ENCODE results near the gene ANKRD33B. TPM values are rescaled to one million over a fixed set of nuclear protein-coding genes. Genes with fewer than 3 reads are reported as not detected.

ANKRD33B gene
- total and polyA plus RNA-seq, 2 of the 8 experiments (the other 6 are each of a cell fraction or from before 2014, with no cell fraction given), result 6.9 to 20.6 TPM

GRCh38 chr5:10600626-10601245 is 36.9 kb downstream of the ANKRD33B start:
- H3K23me2 ChIP-seq (ENCODE audit: low read depth, low read length), result no peaks in the 10 kb centered on the region
- TF ChIP-seq BACH1 (IDR thresholded peaks at IDR 0.05; ENCODE audit: low read length) (no peak), SUZ12 (IDR thresholded peaks at IDR 0.05; ENCODE audit: low read length) (no peak), FOSL1 (IDR thresholded peaks at IDR 0.05; ENCODE audit: insufficient read depth, low read depth, low read length) (no peak), E2F6 (IDR thresholded peaks at IDR 0.05) (no peak), CREB1 (IDR thresholded peaks at IDR 0.05) (no peak), SIRT6 (IDR thresholded peaks at IDR 0.05; ENCODE audit: low read length) (no peak), SRF (IDR thresholded peaks at IDR 0.05; ENCODE audit: low read depth, low read length) (no peak), JUN (IDR thresholded peaks at IDR 0.05; ENCODE audit: low read depth, low read length) (no peak), NRF1 (IDR thresholded peaks at IDR 0.05; ENCODE audit: low read depth, low read length) (no peak), HDAC2 (IDR thresholded peaks at IDR 0.05; ENCODE audit: borderline replicate concordance in 1 of 2, low read depth in 2 of 2, low read length in 2 of 2) (no peak), SP4 (IDR thresholded peaks at IDR 0.05; ENCODE audit: low read length) (no peak), SP2 (IDR thresholded peaks at IDR 0.05; ENCODE audit: low read length) (no peak), RXRA (IDR thresholded peaks at IDR 0.05; ENCODE audit: insufficient read depth, low read depth, low read length) (no peak), SIN3A (conservative IDR thresholded peaks at IDR 0.05 in 1 of 2, IDR thresholded peaks at IDR 0.05 in 1 of 2; ENCODE audit: low read depth in 1 of 2, low read length in 2 of 2) (no peak)

More at GRCh38 chr5:10600626-10601245, 36.9 kb downstream of the ANKRD33B start:
- Histone ChIP-seq H2AFZ (ENCODE audit: low read length) (no peak overlapping the region), H4K5ac (ENCODE audit: insufficient read length, low read depth, low read length) (no peak overlapping the region), H3K4me3 (ENCODE audit: extremely low read depth in 1 of 4, insufficient read depth in 2 of 4, low read depth in 3 of 4, low read length in 4 of 4) (no peak overlapping the region), H3K27me3 (replicated peaks in 1 of 4; ENCODE audit: control insufficient read depth in 3 of 4, extremely low read depth in 1 of 4, insufficient read depth in 3 of 4, low read length in 3 of 4) (no peaks in the 10 kb centered on the region), H2BK5ac (ENCODE audit: low read depth, low read length) (no peak overlapping the region), H3K18ac (ENCODE audit: extremely low read depth, low read length) (no peak overlapping the region), H3K36me3 (ENCODE audit: control insufficient read depth in 2 of 4, insufficient read depth in 4 of 4, low read length in 3 of 4) (no peaks in the 10 kb centered on the region), H2BK20ac (ENCODE audit: low read length) (no peak overlapping the region), H2BK12ac (ENCODE audit: low read depth, low read length) (no peak overlapping the region), H3K27ac (ENCODE audit: low read depth, low read length) (no peak overlapping the region), H4K20me1 (replicated peaks in 1 of 2; ENCODE audit: control insufficient read depth in 1 of 2, insufficient read depth in 2 of 2, low read length in 2 of 2) (no peaks in the 10 kb centered on the region), H3K4me2 (ENCODE audit: insufficient read depth in 1 of 2, low read depth in 2 of 2, low read length in 2 of 2) (no peak overlapping the region), H4K91ac (replicated peaks; ENCODE audit: insufficient read length, low read length) (no peak overlapping the region), H3K79me1 (ENCODE audit: low read depth, low read length) (no peaks in the 10 kb centered on the region), H3K4ac (replicated peaks; ENCODE audit: insufficient read length, low read depth, low read length) (no peak overlapping the region), H2BK120ac (replicated peaks; ENCODE audit: low read depth, low read length) (no peak overlapping the region), H3K14ac (ENCODE audit: insufficient read length) (no peak overlapping the region), H2AK5ac (ENCODE audit: low read depth, low read length) (no peak overlapping the region), H2BK15ac (ENCODE audit: low read length) (no peak overlapping the region), H3K4me1 (replicated peaks in 1 of 4; ENCODE audit: control insufficient read depth in 3 of 4, insufficient read depth in 4 of 4, low read length in 3 of 4) (peaks cover 0 to 6% (median 0%) of the 10 kb centered on the region in 4 experiments; a peak in 2 of 7 replicates), H3K23ac (ENCODE audit: insufficient read length) (no peak overlapping the region), H3K9me3 (ENCODE audit: insufficient read depth in 2 of 2, low read depth in 1 of 2, low read length in 1 of 2) (no peaks in the 10 kb centered on the region), H3K9ac (replicated peaks in 1 of 4; ENCODE audit: extremely low read depth in 1 of 4, low read depth in 3 of 4, low read length in 3 of 4) (no peak overlapping the region), H3K79me2 (ENCODE audit: control insufficient read depth in 1 of 2, insufficient read depth in 2 of 2, low read length in 2 of 2) (no peaks in the 10 kb centered on the region), H4K8ac (ENCODE audit: extremely low read depth, insufficient read depth, low read length) (no peak overlapping the region), H3K56ac (replicated peaks; ENCODE audit: insufficient read length, low read depth, low read length) (no peak overlapping the region)
- no peak for DNase-seq (ENCODE audit: low read depth in 1 of 2, low spot score in 2 of 2)
- POLR2A ChIA-PET (ENCODE audit: partially characterized antibody), result no interaction called here
- no peak for FAIRE-seq
- 94% methylated on average over 5 of the region's 5 CpGs; no CpG with 5 or more reads in 1 of the 2 experiments for WGBS, 2 experiments (ENCODE audit: extremely low coverage in 1 of 2, insufficient coverage in 1 of 2, insufficient read length in 1 of 2, insufficient replicate concordance in 2 of 2, low coverage in 1 of 2, low lambda C conversion rate in 2 of 2, missing lambda C conversion rate in 1 of 2)
- CTCF ChIA-PET (ENCODE audit: partially characterized antibody), result interaction anchor here (1.5 kb wide), 1 partner anchor 27 kb away, joined by 5 read pairs; no protein-coding TSS in a partner anchor
